HepG2 (cell line): ENCODE data around the gene CD300A. TPM values are rescaled to one million over a fixed set of nuclear protein-coding genes. Genes with fewer than 3 reads are reported as not detected.
A peak's percentile ranks its signal among the peaks of the same experiment; 100 is the strongest.

Experiments used
- IRF9 ChIP-seq: sonication (generic); formaldehyde crosslinking; IDR thresholded peaks from 2 replicates; pipeline ENCODE4 v1.8.0; 2022; ENCODE audit warnings: missing genetic modification reagents, mild to moderate bottlenecking, borderline replicate concordance
- MEIS1 ChIP-seq: sonication (generic); formaldehyde crosslinking; IDR thresholded peaks from 2 replicates; pipeline ENCODE4 v1.9.0; 2021; ENCODE audit warnings: mild to moderate bottlenecking, missing genetic modification reagents, moderate library complexity, borderline replicate concordance
- NFKBIZ ChIP-seq: IDR thresholded peaks from 2 replicates; pipeline ENCODE4 v1.6.1; 2018; ENCODE audit warnings: missing genetic modification reagents, missing compliant biosample characterization
- PITX1 ChIP-seq: sonication (generic); formaldehyde crosslinking; IDR thresholded peaks from 2 replicates; pipeline ENCODE4 v1.5.1; 2020; ENCODE audit warnings: mild to moderate bottlenecking, missing genetic modification reagents
- POLR2A ChIP-seq, 2 experiments: IDR thresholded peaks; 2 replicates each; pipeline ENCODE4 v1.6.1; 2011; ENCODE audit warnings: low read depth in 2 of 2, low read length in 2 of 2, mild to moderate bottlenecking in 1 of 2, moderate library complexity in 1 of 2; ENCODE audit not compliant: insufficient read depth in 1 of 2
- SMARCC2 ChIP-seq: fragments of 450-650 bp; IDR thresholded peaks from 2 replicates; pipeline ENCODE4 v1.6.1; 2017; ENCODE audit warnings: antibody characterized with exemption, mild to moderate bottlenecking
- TMF1 ChIP-seq: sonication (generic); formaldehyde crosslinking; IDR thresholded peaks from 2 replicates; pipeline ENCODE4 v1.8.1; 2022; ENCODE audit warnings: low read depth, missing genetic modification reagents
- ZKSCAN8 ChIP-seq: IDR thresholded peaks from 2 replicates; pipeline ENCODE4 v1.6.1; 2016; ENCODE audit warnings: borderline replicate concordance, missing genetic modification reagents, missing compliant biosample characterization
- ZNF274 ChIP-seq: sonication (generic); formaldehyde crosslinking; IDR thresholded peaks from 2 replicates; pipeline ENCODE4 v1.5.1; 2020; ENCODE audit warnings: mild to moderate bottlenecking, missing genetic modification reagents
- ZNF292 ChIP-seq: sonication (generic); formaldehyde crosslinking; IDR thresholded peaks from 2 replicates; pipeline ENCODE4 v1.8.1; 2022; ENCODE audit warnings: mild to moderate bottlenecking, low read depth, missing genetic modification reagents, borderline replicate concordance
- ZNF329 ChIP-seq: sonication (generic); formaldehyde crosslinking; IDR thresholded peaks from 2 replicates; pipeline ENCODE4 v1.9.0; 2021; ENCODE audit warnings: low read depth, mild to moderate bottlenecking, missing genetic modification reagents
- ZNF33B ChIP-seq: sonication (generic); formaldehyde crosslinking; IDR thresholded peaks from 2 replicates; pipeline ENCODE4 v1.5.1; 2020; ENCODE audit warnings: mild to moderate bottlenecking, missing genetic modification reagents
- ZNF563 ChIP-seq: sonication (generic); formaldehyde crosslinking; IDR thresholded peaks from 2 replicates; pipeline ENCODE4 v1.8.0; 2022; ENCODE audit warnings: mild to moderate bottlenecking, moderate library complexity, missing genetic modification reagents
- ZNF598 ChIP-seq: sonication (generic); formaldehyde crosslinking; IDR thresholded peaks from 2 replicates; pipeline ENCODE4 v1.5.1; 2020; ENCODE audit warnings: mild to moderate bottlenecking, missing genetic modification reagents, borderline replicate concordance
- ZNF660 ChIP-seq: sonication (generic); formaldehyde crosslinking; IDR thresholded peaks from 2 replicates; pipeline ENCODE4 v1.5.1; 2020; ENCODE audit warnings: mild to moderate bottlenecking, low read depth, missing genetic modification reagents, borderline replicate concordance
- ZNF687 ChIP-seq: sonication (generic); formaldehyde crosslinking; IDR thresholded peaks from 2 replicates; pipeline ENCODE4 v1.5.1; 2020; ENCODE audit warnings: mild to moderate bottlenecking, missing genetic modification reagents, moderate library complexity
- ZNF7 ChIP-seq: IDR thresholded peaks from 2 replicates; pipeline ENCODE4 v1.6.1; 2016; ENCODE audit warnings: missing biosample characterization, missing genetic modification reagents
- ZNF841 ChIP-seq: sonication (generic); formaldehyde crosslinking; IDR thresholded peaks from 2 replicates; pipeline ENCODE4 v1.8.1; 2023; ENCODE audit warnings: missing genetic modification reagents, borderline replicate concordance
- polyA plus RNA-seq, 8 experiments: library from polyadenylated mRNA; depleted of rRNA in 3 of 8; stranded (reverse) in 7 of 8; unstranded in 1 of 8; fragments of >200 nt; fragmentation: Illumina TruSeq in 4 of 8; extraction: Trizol in 4 of 8; gene quantifications; 2 replicates each; pipeline versions ENCODE4 v1.2.1 to v1.2.3, GENCODE V29; 2011 to 2016; ENCODE audit warnings: low read depth in 4 of 8, missing spikeins in 1 of 8, mixed read lengths in 1 of 8; ENCODE audit not compliant: insufficient read depth in 1 of 8
- total RNA-seq, 5 experiments: library from RNA; depleted of rRNA; stranded (reverse); fragments of >200 nt; fragmentation: Illumina TruSeq; extraction: Trizol; gene quantifications; 2 replicates each; pipeline ENCODE4 v1.2.3, GENCODE V29; 2016; ENCODE audit warnings: low read depth in 1 of 5
- TF ChIP-seq, protein P1 (sequence below): sonication (generic); formaldehyde crosslinking; IDR thresholded peaks from 2 replicates; pipeline ENCODE4 v1.8.0; 2022; ENCODE audit warnings: missing genetic modification reagents, mild to moderate bottlenecking, inconsistent platforms, borderline replicate concordance
- TF ChIP-seq, protein P2 (sequence below): sonication (generic); formaldehyde crosslinking; IDR thresholded peaks from 2 replicates; pipeline ENCODE4 v1.4.0; 2020; ENCODE audit warnings: mild to moderate bottlenecking, low read depth, missing genetic modification reagents

Gene CD300A
- total and polyA plus RNA-seq, 2 of the 13 experiments (the other 11 are each of a cell fraction or from before 2014, with no cell fraction given): not detected

DNA sequence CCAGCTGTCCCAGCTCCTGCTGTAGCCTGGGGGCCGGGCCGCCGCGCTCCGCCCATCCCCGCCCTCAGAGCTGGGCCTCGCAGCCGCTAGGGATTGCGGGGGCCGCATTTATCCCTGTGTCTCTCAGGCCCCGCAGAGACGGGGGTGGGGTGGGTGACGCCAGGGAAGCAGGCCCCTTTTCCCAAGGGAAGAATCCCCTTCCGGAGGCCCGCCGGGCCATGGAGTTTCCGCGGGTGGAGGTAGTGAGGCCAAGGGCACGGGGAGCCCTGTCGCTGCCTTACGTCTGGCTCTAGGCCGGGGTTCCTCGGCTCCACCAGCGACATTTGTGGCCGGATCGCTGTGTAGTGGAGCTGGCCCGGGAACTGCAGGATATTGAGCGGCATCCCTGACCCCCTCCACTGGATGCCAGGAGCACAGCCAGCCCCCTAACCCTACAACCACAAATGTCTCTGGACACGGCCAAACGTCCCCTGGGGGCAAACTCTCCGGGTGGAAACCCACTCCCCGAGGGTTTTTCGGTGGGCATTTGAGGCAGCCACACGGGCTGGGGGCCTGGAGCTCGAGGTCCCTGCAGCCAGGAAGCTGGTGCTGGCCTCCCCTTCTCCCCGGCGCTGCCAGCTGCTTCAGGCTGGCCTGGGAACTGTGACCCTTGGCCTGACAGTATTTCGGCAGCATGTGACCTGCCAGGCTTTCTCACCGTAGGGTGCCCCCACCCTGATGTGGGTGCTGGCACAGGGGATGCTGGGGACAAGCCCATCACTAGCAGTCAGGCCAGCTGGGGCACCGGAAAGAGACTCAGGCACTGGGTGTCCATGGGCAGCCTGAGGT, 12.0 kb upstream of the CD300A start (continued):
- no peak for TF ChIP-seq ZNF329 (CRISPR knock-in tag)
- peak; percentile 88 for TF ChIP-seq ZNF687
- peak; percentile 88; the same call in 1 of the 2 replicates for TF ChIP-seq ZNF598 (CRISPR knock-in tag)
- TF ChIP-seq POLR2A (IDR thresholded peaks at IDR 0.05; ENCODE audit: insufficient read depth in 1 of 2, low read depth in 2 of 2, low read length in 2 of 2): peak; percentile 32 to 51; a peak in 1 of 4 replicates
- TF ChIP-seq NFKBIZ (CRISPR knock-in tag): no peak; the same call in 1 of the 2 replicates
- no peak; the same call in none of the 2 replicates for TF ChIP-seq PITX1 (CRISPR knock-in tag)
- no peak; the same call in 1 of the 2 replicates for TF ChIP-seq TMF1
- no peak; the same call in 1 of the 2 replicates for TF ChIP-seq ZNF563 (CRISPR knock-in tag)
- TF ChIP-seq ZKSCAN8 (CRISPR knock-in tag): 0 out of 2 replicates have a peak, but pooled peaks have one; percentile 35
- TF ChIP-seq MEIS1: peak; percentile 79
- TF ChIP-seq ZNF841 (CRISPR knock-in tag): no peak
- TF ChIP-seq IRF9 (CRISPR knock-in tag): no peak; the same call in 1 of the 2 replicates
- TF ChIP-seq ZNF274 (CRISPR knock-in tag): peak; percentile 80
- TF ChIP-seq, protein P1, sequence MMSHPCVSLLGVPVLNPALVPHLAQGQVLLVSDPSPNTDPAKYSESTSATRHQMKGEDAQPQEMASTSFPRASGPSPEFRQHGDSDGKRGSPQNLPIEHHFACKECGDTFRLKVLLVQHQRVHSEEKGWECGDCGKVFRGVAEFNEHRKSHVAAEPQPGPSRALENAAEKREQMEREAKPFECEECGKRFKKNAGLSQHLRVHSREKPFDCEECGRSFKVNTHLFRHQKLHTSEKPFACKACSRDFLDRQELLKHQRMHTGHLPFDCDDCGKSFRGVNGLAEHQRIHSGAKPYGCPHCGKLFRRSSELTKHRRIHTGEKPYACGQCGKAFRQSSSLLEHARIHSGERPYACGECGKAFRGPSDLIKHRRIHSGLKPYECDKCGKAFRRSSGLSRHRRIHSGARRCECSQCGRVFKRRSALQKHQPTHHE: 0 out of 2 replicates have a peak, but pooled peaks have one; percentile 45
- peak; percentile 40; the same call in 1 of the 2 replicates for TF ChIP-seq ZNF33B (CRISPR knock-in tag)
- no peak for TF ChIP-seq ZNF660 (CRISPR knock-in tag)
- TF ChIP-seq, protein P2, sequence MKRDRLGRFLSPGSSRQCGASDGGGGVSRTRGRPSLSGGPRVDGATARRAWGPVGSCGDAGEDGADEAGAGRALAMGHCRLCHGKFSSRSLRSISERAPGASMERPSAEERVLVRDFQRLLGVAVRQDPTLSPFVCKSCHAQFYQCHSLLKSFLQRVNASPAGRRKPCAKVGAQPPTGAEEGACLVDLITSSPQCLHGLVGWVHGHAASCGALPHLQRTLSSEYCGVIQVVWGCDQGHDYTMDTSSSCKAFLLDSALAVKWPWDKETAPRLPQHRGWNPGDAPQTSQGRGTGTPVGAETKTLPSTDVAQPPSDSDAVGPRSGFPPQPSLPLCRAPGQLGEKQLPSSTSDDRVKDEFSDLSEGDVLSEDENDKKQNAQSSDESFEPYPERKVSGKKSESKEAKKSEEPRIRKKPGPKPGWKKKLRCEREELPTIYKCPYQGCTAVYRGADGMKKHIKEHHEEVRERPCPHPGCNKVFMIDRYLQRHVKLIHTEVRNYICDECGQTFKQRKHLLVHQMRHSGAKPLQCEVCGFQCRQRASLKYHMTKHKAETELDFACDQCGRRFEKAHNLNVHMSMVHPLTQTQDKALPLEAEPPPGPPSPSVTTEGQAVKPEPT (CRISPR knock-in tag): peak; percentile 60
- TF ChIP-seq ZNF292 (CRISPR knock-in tag): peak; percentile 24; the same call in 1 of the 2 replicates
- TF ChIP-seq SMARCC2: no peak
- TF ChIP-seq ZNF7 (CRISPR knock-in tag): no peak
